ENCODE results near the gene CAND2.

DNA sequence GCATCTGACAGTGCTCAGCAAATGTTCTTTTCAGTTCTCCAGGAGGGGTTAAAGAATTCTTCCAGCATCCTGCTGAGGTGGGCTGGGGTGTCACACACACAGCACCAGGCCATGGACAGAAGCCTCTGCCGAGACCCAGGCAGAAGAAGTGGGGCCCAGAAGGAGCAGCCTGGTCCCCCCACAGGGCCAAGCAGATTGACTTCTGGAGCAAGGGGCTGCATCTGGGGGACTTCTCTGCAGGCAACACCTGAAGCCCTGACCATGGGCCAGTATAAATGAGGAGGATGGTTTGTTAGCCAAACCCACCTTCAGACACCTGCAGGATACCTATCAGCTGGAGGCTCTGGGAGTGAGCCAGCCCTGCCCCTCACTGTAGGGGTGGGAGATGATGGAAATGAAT lies 21.3 kb upstream of the CAND2 start:
- TF ChIP-seq, protein P1, sequence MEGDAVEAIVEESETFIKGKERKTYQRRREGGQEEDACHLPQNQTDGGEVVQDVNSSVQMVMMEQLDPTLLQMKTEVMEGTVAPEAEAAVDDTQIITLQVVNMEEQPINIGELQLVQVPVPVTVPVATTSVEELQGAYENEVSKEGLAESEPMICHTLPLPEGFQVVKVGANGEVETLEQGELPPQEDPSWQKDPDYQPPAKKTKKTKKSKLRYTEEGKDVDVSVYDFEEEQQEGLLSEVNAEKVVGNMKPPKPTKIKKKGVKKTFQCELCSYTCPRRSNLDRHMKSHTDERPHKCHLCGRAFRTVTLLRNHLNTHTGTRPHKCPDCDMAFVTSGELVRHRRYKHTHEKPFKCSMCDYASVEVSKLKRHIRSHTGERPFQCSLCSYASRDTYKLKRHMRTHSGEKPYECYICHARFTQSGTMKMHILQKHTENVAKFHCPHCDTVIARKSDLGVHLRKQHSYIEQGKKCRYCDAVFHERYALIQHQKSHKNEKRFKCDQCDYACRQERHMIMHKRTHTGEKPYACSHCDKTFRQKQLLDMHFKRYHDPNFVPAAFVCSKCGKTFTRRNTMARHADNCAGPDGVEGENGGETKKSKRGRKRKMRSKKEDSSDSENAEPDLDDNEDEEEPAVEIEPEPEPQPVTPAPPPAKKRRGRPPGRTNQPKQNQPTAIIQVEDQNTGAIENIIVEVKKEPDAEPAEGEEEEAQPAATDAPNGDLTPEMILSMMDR (conservative IDR thresholded peaks at IDR 0.05; ENCODE audit: low read depth, low read length) = no peak
- TF ChIP-seq EZH2 (IDR thresholded peaks at IDR 0.05; ENCODE audit: borderline replicate concordance, low read depth, low read length, poor library complexity, severe bottlenecking) = no peak
